NOMO-1 treated with DMSO at 0.1 percent for 48 hours (cell line): ENCODE measurements around the gene GRAP.
A peak's percentile ranks its signal among the peaks of the same experiment; 100 is the strongest.

Source experiments
- DNase-seq: peaks from one replicate; lab custom pipeline; 2025; ENCODE audit not compliant: unreplicated experiment; lab: John Stamatoyannopoulos, UW

The GRAP gene

GRCh38 chr17:19003543-19004420, 43.0 kb downstream of the GRAP start:
- DNase-seq, result peak; percentile 15

- no peak for DNase-seq
These were observed 43.8 kb downstream of the GRAP start for GRCh38 chr17:19002805-19003542.

- DNase-seq, result no peak
These were observed 44.7 kb downstream of the GRAP start for GRCh38 chr17:19001907-19002590.

- DNase-seq, result no peak
These were observed 46.0 kb downstream of the GRAP start for GRCh38 chr17:19000531-19001325.

- no peak for DNase-seq
These were observed 46.8 kb downstream of the GRAP start for GRCh38 chr17:18999911-19000310.

GRCh38 chr17:18999394-18999793, 47.4 kb downstream of the GRAP start:
- no peak for DNase-seq

GRCh38 chr17:18997650-18998196, 49.0 kb downstream of the GRAP start:
- no peak for DNase-seq

- DNase-seq, result no peak
These were observed 50.3 kb downstream of the GRAP start for GRCh38 chr17:18996458-18996857.

- no peak for DNase-seq
These were observed 51.5 kb downstream of the GRAP start for GRCh38 chr17:18995220-18995619.

- no peak for DNase-seq
These were observed 52.1 kb downstream of the GRAP start for GRCh38 chr17:18994631-18995030.

GRCh38 chr17:18993905-18994526, 52.7 kb downstream of the GRAP start:
- no peak for DNase-seq

GRCh38 chr17:18992454-18993130, 54.2 kb downstream of the GRAP start:
- DNase-seq, result no peak

- no peak for DNase-seq
These were observed 55.0 kb downstream of the GRAP start for GRCh38 chr17:18991531-18992315.

- DNase-seq, result no peak
These were observed 56.4 kb downstream of the GRAP start for GRCh38 chr17:18990331-18990730.

- no peak for DNase-seq
These were observed 58.1 kb downstream of the GRAP start for GRCh38 chr17:18988546-18989173.

- DNase-seq, result no peak
These were observed 58.8 kb downstream of the GRAP start for GRCh38 chr17:18987862-18988545.

GRCh38 chr17:18987230-18987610, 59.5 kb downstream of the GRAP start:
- DNase-seq, result no peak
